ENCODE measurements around the gene PARD3B.
"Not testable (repeated sequence)": the region's sequence is repeated elsewhere in the genome, so short reads cannot be mapped to it uniquely, and the experiment has no call there.

PARD3B gene

DNA sequence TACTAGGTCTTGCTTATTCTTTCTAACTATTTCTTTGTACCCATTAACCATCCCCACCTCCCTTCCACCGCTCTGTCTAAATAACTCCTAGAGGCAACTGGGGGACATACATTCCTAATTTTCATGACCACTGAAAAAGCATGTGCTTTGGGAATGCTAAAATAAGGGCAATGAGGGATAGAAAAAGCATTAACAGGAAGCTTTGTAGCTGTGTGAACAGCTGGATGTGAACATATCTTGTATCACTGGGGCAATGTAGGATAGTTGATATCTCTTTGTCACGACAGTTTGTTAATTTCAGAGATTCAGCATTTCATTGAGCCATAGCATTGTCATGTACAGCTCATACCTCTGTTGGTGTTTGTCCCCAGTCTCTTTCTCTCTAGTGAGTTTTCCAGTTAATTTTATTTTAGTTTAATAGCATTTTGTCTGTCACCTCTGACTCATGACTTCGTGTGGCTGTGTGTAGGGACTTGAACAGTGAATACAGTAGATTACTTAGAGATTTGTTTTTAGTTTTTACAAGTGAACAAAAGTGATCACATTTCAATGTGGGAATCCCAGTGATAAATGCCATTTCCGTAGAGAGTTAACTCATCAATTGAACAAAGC is 906.7 kb downstream of the PARD3B start:
- DNase-seq: no peak

DNA sequence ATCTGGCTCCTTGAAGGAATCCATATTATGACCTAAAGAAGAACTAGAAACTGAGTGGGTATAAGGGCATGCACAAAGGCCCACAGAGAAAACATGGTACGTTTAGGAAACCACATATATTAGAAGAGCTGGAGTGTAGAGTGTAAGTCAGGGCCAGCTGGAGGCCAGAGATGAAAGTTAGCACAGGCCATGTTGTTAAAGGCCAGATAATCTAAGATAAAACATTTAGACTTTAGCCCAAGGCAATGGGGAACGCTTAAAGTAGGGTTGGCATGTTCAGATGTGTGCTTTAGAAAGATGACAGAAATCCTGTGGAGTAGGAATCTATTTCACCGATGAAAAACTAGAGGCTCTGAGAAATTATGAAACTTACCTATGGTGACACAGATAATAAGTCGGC is 907.9 kb downstream of the PARD3B start:
- no peak for DNase-seq

DNA sequence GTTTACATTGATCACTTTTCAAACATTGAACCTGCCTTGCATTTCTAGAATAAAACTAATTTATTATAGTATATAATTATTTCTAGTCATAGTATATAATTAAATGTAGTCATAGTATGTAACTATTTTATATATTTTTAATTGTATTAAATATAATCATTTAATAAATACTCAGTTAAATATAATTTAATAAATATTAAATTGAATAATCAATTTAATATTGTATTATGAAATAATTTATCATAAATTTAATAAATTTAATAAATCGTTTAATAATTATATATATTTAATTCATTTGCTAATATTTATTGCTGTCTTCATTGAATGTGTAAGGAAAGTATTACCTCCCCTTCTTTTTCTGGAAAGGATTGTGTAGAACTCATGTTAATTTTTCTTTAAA is 911.4 kb downstream of the PARD3B start:
- DNase-seq: no peak

DNA sequence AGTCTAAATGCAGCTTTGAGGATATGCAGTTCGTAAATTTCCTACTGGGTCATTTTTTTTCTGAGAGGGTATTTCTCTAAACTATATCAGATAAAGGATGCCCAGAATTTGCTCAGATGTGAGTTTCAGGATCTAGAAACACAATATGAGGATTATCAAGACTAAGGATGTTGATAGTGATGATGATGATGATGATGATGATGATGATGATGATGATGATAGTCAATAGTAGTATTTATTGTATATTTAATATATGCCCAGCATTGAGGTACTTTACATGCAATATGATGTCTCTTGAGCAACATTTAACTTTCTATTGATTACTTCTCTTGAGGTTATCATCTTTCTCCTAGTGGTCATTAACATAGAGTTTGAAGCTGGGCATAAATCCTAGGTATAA is 914.9 kb downstream of the PARD3B start:
- no peak for DNase-seq

DNA sequence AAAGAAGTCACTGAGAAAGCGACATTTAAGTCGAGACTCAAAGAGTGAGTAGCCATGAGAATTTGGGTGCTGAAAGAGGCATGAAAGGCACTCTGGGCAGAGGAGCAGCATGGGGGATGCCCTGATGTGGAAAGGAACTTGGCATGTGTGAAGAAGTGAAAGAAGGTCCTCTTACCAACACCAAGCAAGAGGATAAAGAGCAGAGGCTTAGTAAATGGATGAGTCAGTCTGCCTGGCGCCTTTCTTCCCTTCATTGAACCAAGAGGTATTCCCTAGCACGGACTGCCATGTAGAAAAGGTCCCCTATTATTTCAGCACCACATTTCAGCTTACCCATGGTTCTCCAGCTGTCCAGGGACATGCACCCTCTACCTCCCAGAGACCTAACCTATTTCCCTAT is 915.9 kb downstream of the PARD3B start:
- DNase-seq: no peak

DNA sequence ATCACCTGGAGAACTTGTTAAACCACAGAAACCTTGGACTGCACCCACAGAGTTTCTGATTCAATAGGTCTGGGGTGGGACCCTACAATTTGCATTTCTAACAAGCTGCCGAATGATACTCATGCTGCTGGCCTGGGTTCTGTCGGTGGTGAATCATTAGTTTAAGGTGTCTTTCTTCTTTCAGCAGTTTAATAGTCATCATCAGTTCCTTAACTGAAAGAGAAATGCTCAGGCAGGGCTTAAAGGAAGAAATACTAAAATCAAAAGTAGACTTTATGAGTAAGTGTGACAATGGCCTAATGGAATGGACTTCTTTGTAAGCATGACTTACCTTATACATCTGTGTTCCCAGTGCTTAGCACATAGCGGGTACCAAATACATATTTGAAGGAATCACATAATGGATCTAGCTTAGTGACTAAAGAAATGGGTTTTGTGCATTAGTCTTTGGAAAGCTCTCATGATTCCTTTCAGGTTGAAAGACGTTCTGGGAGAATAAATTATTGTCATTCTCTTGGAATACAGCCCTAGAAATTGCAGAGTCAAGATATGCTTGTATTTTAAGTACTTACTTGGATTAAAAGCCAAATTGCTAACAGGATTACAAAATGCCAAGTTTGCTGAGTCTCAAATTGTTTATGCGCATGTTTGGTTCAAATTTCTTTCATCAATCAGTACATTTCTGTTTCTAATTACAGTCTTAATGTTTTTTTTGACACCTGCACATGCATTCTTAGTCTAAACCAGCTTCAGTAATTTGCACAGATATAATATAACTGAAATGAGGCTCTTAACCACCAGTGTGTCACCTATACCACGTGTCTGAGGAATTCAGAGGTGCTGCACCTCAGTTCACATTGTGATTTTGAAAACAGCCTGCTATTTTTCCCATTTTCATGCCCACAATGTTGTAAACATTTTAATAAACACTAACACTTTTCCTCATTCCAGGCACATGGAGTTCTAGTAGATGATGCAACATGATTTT is 916.7 kb downstream of the PARD3B start:
- DNase-seq: no peak

DNA sequence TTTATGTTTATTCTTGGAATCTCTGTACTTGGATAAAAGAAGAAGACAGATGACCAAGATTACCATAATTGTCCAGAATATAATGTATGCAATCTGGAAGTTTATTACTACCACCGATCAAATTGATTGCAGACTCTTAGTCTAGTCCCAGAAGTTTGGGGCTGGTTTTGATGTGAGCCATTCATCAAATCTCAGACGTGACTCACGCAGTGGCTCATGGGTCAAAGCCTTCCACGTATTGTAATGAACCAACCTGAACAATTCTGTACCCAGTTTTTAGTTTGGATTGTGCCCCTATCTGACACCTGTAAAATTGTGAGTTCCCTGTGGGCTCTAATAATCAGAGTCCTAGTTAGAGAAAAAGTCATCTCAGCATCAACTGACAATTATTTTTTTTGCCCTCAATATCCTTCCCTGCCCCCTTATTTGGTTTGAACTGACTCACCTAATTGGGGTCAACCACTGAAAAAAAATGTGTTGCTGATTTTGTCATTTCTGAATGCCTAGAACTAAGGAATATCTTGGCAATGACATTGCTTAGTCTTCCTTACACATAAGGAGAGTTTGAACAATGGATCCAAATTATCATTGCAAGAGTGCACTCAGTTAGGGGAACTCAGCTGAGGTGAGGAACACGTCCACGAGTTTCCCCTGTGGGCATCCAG is 917.5 kb downstream of the PARD3B start:
- no peak for DNase-seq

DNA sequence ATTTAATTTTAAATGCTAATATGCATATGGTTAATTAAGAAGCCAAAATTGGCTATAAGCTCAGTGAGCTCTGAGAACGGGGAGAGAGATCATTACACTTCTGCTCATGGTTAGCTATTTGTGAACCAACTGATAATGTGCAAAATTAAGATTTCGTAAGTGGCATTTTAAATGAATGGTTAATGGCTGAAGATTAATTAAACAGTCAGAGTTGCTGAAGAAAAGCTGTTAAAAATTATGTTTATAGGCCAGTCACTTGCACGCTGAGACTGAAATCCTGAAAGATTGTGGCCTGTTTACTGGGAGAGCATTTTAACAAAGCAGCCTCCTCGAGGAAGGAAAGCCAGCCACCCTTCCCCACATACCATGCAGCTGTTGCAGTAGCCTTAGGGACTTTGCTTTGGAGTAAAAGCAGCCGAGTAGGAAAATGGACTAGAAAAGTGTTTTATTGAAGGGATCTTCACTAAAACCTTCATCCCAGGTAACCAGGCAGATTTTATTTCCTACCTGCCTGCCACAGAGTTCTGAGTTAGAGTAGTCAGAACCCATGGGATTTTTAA is 918.3 kb downstream of the PARD3B start:
- no peak for DNase-seq

DNA sequence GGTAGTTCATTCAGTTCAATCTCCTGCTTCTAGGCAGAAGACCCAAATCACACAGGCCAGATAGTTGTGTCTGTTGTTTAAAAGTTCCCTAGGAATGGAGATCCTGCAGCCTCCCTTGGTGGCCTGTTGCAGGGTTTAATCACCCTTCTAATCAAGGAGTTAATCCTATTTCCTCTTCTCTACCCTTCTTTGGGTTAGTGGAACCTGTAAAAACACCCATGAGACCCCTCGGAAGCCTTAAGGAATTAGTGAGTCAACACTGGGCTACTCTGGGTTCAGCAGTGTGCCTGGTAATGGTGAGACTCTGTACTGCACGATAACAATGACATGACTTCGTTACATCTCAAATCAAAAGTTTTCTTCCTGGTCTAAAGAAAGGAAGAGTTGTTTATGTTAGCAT is 919.4 kb downstream of the PARD3B start:
- no peak for DNase-seq

DNA sequence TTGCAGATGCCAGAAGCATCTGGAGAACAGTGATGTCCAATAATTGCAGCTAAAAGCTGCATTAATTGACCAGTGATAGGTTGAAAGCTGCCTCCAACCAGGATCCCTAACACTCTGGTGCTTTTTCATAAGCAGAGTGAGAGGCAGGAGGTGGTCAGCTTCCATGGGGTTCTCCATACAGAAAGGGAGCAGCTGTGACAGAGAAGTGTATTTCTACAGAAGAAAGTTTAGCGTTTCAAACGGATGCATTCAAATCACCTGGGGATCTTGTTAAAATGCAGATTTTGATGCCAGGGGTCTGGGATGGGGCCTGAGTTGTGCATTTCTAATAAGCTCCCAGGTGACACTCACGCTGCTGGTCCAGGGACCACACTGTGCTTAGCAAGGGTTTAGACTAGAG is 920.5 kb downstream of the PARD3B start:
- DNase-seq: no peak

DNA sequence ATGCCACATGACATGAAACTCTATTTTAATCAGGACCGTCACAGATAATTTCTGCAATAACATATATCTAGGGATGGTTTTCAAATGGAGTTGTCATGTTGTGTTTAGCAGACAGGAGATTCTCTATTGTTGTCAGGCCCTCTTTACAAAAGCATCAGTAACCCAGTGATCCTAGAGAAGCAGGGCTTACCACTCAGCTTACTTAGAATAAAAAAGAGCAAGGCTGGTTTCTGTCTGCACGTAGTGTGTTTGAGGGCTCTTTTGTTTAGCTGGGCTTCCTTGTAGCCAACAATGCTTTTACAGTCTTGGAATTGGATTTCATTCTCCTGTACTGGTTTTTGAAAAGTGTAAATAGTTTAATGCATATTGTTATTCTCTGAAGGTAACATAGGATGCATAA is 926.5 kb downstream of the PARD3B start:
- DNase-seq: no peak

DNA sequence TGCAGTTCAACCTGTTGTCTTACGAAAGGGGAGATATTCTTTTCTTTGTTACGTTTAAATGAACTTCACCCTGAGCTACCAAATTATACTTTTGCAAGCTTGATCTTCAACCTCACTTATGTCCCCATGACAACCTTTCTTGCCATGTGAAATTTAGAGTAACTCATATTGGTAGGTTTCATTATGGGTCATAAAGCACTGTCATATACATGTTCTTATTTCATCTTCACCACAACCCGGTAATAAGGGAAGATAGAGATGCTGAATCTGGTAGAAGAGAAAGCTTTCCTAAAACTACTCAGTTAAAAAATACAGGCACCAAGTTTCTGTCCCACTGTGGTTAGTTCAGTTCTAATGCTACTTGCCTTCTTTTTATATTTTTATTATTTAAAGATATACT is 928.5 kb downstream of the PARD3B start:
- DNase-seq: no peak

DNA sequence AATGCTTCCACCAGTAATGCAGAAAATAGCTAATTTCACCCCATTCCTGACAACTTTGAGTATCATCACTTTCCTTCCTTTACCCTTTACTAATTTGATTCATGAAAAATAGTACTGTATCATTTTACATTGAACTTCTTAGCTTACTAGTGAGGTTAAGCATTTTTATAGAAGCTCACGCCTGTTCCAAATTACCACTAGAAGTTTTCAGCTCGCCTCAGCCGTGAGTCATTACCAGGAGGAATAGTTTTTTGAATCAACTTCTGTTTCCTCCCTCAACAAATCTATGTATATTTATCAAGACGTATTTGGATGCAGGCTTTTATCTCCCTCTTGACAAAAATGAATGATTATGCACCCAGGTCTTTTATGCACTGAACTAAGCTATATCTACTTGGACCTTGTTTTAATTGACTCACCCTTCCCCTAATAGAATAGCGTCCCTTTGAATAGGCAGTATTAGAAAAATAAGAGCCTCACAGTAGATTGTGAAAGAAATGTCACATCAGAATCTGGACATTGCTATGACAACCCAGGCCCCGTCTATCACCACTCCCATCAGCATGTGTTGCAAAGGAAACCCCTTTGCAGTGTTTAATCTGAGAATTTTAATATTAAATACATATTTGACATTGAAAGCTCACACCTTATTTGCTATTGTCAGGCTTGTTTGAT is 929.6 kb downstream of the PARD3B start:
- DNase-seq: no peak

DNA sequence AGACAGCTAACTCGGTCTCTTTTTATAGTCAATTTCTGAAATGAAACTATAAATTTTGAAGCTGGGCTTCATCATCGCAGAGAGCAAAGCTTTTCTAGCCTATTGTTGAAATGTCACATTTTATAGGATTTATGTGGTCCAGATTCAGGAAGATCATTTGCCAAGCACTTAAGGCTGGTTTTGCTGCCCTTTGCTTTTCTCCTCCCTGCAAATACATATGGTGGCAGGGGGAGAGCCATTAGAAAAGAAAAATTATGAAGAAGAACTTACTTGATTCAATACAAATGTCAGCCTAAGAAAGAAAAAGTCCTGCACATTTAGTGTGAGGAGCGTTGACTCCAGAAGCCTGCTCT is 930.1 kb downstream of the PARD3B start:
- DNase-seq: no peak

DNA sequence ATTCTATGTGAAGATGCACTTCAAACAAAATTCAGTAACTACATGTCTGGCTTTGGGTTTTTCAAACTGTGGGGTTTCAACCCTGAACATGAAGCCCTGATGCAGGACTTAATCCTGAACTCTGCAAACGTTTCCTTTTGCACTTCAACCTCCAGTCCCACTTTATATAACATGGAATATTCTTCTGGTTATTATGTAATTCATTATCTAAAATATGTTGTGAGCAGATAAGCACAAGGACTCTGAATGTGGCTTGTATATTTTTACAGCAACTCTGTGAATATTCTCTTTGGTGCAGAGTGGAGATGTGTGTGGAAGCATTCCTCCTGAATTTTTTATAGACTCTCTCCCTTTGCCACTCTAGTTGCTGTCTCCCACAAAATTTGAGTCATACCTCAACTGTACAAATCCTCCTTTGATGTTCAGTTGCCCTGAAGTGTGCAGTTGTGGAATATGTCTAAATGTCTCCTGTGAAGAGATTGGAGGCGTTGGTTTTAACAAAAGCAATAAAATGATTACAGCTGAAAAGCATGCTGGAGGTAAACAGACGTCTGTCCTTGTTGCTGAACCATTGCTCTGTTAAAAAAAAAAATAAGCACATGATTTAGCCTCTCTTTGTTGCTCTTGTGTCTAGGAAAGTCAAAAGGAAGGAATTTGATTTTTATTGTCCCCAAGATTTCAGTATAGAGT is 931.9 kb downstream of the PARD3B start:
- DNase-seq: no peak

DNA sequence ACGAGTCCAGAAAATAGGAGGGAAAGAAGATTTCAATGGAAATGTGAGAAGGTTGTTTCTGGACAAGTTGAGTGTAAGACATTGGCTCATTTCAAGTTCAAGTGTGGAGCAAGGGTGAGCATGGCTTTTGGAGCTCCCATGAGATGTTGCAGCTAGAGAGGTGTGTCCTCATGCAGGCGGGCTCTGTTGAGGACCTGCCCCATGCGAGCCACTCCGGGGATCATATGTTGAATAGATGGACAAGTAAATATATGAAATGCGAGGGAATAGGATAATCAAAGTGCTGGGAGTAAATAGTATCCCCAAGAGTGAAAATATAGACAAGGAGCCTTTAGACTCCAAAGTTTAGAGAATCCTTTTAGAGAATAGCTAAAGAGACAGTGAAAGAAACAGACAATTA is 936.6 kb downstream of the PARD3B start:
- no peak for DNase-seq

DNA sequence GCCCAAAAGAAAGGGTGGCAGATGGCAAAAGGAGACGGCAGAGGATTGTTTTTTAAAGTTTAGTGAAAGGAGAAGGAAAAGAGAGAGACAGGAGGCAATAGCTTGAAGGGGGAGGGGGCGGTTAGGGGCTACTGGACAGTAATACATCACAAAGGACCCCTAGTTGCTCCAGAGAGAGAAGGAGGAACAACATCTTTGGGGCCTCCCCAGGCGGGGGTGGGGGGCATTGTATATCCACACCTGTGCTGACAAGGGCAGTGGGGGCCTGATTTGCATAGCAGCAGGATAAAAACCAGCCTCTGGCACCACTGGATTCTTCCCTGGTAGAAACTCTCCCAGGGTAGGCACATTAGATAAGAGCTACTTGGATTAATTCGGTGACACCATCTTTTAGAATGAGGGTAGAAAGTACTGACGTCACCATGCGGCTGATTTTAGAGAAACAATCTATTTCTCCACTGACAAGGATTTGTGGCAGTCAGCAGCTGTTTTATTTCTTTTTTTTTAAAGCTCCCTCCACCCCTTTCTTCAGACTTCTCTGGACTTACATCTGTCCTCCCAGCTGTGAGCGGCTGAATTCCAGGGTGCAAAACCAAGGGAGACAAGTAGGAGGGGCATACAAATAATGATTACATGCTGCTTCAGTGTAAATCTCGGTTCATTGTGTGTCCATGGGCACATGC is 937.3 kb downstream of the PARD3B start:
- DNase-seq: no peak

DNA sequence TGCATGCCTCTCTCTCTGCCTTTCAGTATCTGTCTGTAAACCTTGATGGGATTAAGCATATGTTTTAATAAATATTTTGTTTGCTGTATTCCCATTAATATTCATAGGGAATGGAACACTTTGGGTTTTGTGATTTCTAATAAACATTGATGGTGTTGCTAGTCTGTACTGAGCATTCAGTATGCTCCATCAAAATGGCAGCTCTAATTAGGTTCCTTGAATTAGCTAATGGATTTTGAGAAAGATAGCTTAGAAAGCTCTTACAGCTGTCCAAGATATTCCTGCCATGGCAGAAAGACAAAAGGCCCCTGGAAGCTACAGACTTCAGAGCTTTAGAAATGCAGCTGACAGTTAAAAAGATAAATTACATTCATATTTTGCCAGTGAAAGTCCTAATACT is 937.8 kb downstream of the PARD3B start:
- no peak for DNase-seq

DNA sequence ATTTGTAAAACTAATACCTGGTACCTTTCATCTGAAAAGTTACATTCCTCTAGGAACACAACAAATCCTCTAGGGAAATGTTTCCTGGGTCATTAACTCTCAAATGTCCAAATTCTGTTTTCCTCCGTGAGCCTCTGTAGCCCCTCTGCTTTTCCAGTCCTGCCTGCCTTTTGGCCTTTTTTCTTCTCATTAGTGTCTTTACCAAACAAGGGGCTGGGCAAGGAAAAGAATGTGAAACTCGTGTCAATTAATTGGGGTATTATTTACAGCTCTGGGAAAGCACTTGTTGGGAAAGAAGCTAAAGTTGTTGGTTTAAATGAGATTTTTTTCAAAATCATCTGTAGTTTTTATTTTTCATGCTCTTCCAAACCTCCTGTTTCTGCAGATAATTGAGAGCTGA is 938.9 kb downstream of the PARD3B start:
- DNase-seq: no peak

DNA sequence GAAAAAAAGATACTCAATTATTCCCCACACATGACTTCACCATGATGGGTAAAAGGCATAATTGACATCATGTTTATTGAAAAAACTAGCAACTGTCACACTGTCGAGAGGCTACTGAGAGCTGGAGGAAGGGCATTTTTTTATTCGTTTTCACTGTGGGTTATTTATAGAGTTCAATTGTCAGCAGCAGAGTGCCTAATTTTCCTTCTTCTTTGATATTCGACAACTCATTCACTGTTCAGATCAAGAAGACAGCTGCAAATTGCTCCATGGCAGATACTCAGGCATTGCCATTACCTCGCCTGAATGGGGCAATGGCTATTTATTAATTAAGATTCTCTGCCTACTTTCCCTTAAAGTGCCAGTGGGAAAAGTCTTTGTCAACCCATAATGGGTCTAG is 939.5 kb downstream of the PARD3B start:
- no peak for DNase-seq

DNA sequence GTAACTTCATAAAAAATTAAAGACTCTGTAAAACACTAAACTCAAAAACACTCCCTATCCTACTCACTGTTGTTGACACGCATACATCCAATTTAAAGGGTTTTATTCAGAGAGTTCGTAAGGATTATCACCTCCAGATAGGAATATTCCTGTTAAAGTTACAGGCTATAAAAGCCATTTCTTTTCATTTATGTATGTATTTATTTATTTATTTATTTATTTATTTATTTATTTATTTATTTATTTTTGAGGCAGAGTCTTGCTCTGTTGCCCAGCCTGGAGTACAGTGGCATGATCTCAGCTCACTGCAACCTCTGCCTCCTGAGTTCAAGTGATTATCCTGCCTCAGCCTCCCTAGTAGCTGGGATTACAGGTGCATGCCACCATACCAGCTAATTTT is 948.3 kb downstream of the PARD3B start:
- DNase-seq: not testable (repeated sequence)
